HepG2 (cell line): Measurements from ENCODE around the gene JKAMP. TPM values are rescaled to one million over a fixed set of nuclear protein-coding genes. Genes with fewer than 3 reads are reported as not detected.

ENCODE experiments used
- GATAD1 ChIP-seq: IDR thresholded peaks from 2 replicates; pipeline ENCODE4 v1.6.1; 2016; ENCODE audit warnings: missing genetic modification reagents, missing compliant biosample characterization
- MXI1 ChIP-seq: IDR thresholded peaks from 3 replicates; pipeline ENCODE4 v1.6.1; 2012; ENCODE audit warnings: low read depth, low read length, inconsistent platforms, borderline replicate concordance
- NFRKB ChIP-seq: fragments of 450-650 bp; IDR thresholded peaks from 2 replicates; pipeline ENCODE4 v1.6.1; 2017
- RFXAP ChIP-seq: sonication (generic); formaldehyde crosslinking; IDR thresholded peaks from 2 replicates; pipeline ENCODE4 v1.4.0; 2020; ENCODE audit warnings: missing genetic modification reagents, borderline replicate concordance
- SPEN ChIP-seq: sonication (generic); formaldehyde crosslinking; IDR thresholded peaks from 2 replicates; pipeline ENCODE4 v1.5.1; 2020; ENCODE audit warnings: low read depth, mild to moderate bottlenecking, missing genetic modification reagents
- TCF12 ChIP-seq, 2 experiments: fragments of 450-650 bp in 1 of 2; sonication (generic) in 1 of 2; formaldehyde crosslinking in 1 of 2; IDR thresholded peaks; 2 replicates each; pipeline versions ENCODE4 v1.6.1 to v1.8.0; 2017 to 2022; ENCODE audit warnings: antibody characterized with exemption in 1 of 2, mild to moderate bottlenecking in 1 of 2, missing genetic modification reagents in 1 of 2, moderate library complexity in 1 of 2
- ZBTB38 ChIP-seq: sonication (generic); formaldehyde crosslinking; IDR thresholded peaks from 2 replicates; pipeline ENCODE4 v1.5.1; 2020; ENCODE audit warnings: mild to moderate bottlenecking, missing genetic modification reagents
- ZNF292 ChIP-seq: sonication (generic); formaldehyde crosslinking; IDR thresholded peaks from 2 replicates; pipeline ENCODE4 v1.8.1; 2022; ENCODE audit warnings: mild to moderate bottlenecking, low read depth, missing genetic modification reagents, borderline replicate concordance
- ZNF382 ChIP-seq: sonication (generic); formaldehyde crosslinking; IDR thresholded peaks from 2 replicates; pipeline ENCODE4 v1.5.0; 2020; ENCODE audit warnings: missing genetic modification reagents, mild to moderate bottlenecking, borderline replicate concordance
- ZNF383 ChIP-seq: sonication (generic); formaldehyde crosslinking; IDR thresholded peaks from 2 replicates; pipeline ENCODE4 v1.4.0; 2020; ENCODE audit warnings: missing genetic modification reagents, mild to moderate bottlenecking, borderline replicate concordance
- ZNF432 ChIP-seq: sonication (generic); formaldehyde crosslinking; IDR thresholded peaks from 2 replicates; pipeline ENCODE4 v1.5.0; 2020; ENCODE audit warnings: missing genetic modification reagents, mild to moderate bottlenecking, borderline replicate concordance
- ZNF44 ChIP-seq: sonication (generic); formaldehyde crosslinking; IDR thresholded peaks from 2 replicates; pipeline ENCODE4 v1.5.1; 2020; ENCODE audit warnings: mild to moderate bottlenecking, missing genetic modification reagents
- ZNF552 ChIP-seq: sonication (generic); formaldehyde crosslinking; IDR thresholded peaks from 2 replicates; pipeline ENCODE4 v1.9.0; 2022; ENCODE audit warnings: missing genetic modification reagents, mild to moderate bottlenecking, borderline replicate concordance
- ZNF556 ChIP-seq: sonication (generic); formaldehyde crosslinking; IDR thresholded peaks from 2 replicates; pipeline ENCODE4 v1.4.0; 2020; ENCODE audit warnings: mild to moderate bottlenecking, missing genetic modification reagents, borderline replicate concordance
- ZNF558 ChIP-seq: sonication (generic); formaldehyde crosslinking; IDR thresholded peaks from 2 replicates; pipeline ENCODE4 v1.9.0; 2022; ENCODE audit warnings: mild to moderate bottlenecking, missing genetic modification reagents, borderline replicate concordance
- ZNF562 ChIP-seq: sonication (generic); formaldehyde crosslinking; IDR thresholded peaks from 2 replicates; pipeline ENCODE4 v1.8.0; 2022; ENCODE audit warnings: missing genetic modification reagents, borderline replicate concordance
- ZNF660 ChIP-seq: sonication (generic); formaldehyde crosslinking; IDR thresholded peaks from 2 replicates; pipeline ENCODE4 v1.5.1; 2020; ENCODE audit warnings: mild to moderate bottlenecking, low read depth, missing genetic modification reagents, borderline replicate concordance
- polyA plus RNA-seq, 8 experiments: library from polyadenylated mRNA; depleted of rRNA in 3 of 8; stranded (reverse) in 7 of 8; unstranded in 1 of 8; fragments of >200 nt; fragmentation: Illumina TruSeq in 4 of 8; extraction: Trizol in 4 of 8; gene quantifications; 2 replicates each; pipeline versions ENCODE4 v1.2.1 to v1.2.3, GENCODE V29; 2011 to 2016; ENCODE audit warnings: low read depth in 4 of 8, missing spikeins in 1 of 8, mixed read lengths in 1 of 8; ENCODE audit not compliant: insufficient read depth in 1 of 8
- total RNA-seq, 5 experiments: library from RNA; depleted of rRNA; stranded (reverse); fragments of >200 nt; fragmentation: Illumina TruSeq; extraction: Trizol; gene quantifications; 2 replicates each; pipeline ENCODE4 v1.2.3, GENCODE V29; 2016; ENCODE audit warnings: low read depth in 1 of 5
- TF ChIP-seq, protein P1 (sequence below): sonication (generic); formaldehyde crosslinking; IDR thresholded peaks from 2 replicates; pipeline ENCODE4 v1.9.0; 2022; ENCODE audit warnings: missing genetic modification reagents, mild to moderate bottlenecking, borderline replicate concordance
- TF ChIP-seq, protein P2 (sequence below): sonication (generic); formaldehyde crosslinking; IDR thresholded peaks from 2 replicates; pipeline ENCODE4 v1.5.0; 2020; ENCODE audit warnings: mild to moderate bottlenecking, missing genetic modification reagents, borderline replicate concordance
- TF ChIP-seq, protein P3 (sequence below): sonication (generic); formaldehyde crosslinking; IDR thresholded peaks from 2 replicates; pipeline ENCODE4 v1.8.0; 2022; ENCODE audit warnings: missing genetic modification reagents, mild to moderate bottlenecking, moderate library complexity, borderline replicate concordance
- TF ChIP-seq, protein P4 (sequence below): sonication (generic); formaldehyde crosslinking; IDR thresholded peaks from 2 replicates; pipeline ENCODE4 v1.4.0; 2020; ENCODE audit warnings: missing genetic modification reagents, mild to moderate bottlenecking, borderline replicate concordance

The JKAMP gene
- total and polyA plus RNA-seq, 2 of the 13 experiments (the other 11 are each of a cell fraction or from before 2014, with no cell fraction given): 56.4 to 135 TPM

DNA sequence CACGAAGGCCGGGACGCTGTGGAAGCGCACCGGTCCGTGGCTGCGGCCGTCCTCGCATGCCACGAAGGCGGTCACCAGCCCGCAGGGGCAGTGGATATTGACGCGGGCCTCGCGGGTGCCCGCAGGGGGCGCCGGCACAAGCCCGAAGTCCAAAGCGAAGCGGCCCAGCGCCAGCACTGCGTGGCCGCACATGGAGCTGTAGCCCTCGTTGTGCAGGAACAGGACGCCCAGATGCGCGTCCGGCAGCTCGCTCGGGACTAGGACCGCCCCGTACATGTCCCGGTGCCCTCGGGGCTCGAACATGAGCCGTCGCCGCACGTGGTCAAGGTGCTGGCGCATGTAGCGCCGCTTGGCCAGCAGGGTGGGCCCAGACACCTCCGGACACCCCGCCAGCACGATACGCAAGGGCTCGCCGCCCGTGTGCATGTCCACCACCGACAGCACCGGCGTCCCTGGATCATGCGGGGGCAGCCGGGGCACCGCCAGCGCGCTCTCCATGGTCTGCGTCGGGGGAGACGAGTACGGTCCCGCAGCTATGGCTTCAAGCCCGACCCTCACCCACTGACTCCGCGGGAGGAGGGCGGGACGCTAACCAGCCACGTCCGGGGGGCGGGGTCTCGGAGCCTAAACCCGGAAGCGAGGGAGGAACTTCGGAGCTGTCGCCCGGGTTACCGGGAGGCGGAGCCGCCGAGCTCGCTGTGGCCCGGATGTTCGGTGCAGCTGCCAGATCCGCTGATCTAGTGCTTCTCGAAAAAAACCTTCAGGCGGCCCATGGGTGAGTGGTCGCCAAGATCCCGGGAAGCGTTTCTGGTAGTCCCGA is at the start of gene JKAMP, which contains the start of gene L3HYPDH (continued):
- peak; percentile 99 for TF ChIP-seq ZNF552
- TF ChIP-seq, protein P1, sequence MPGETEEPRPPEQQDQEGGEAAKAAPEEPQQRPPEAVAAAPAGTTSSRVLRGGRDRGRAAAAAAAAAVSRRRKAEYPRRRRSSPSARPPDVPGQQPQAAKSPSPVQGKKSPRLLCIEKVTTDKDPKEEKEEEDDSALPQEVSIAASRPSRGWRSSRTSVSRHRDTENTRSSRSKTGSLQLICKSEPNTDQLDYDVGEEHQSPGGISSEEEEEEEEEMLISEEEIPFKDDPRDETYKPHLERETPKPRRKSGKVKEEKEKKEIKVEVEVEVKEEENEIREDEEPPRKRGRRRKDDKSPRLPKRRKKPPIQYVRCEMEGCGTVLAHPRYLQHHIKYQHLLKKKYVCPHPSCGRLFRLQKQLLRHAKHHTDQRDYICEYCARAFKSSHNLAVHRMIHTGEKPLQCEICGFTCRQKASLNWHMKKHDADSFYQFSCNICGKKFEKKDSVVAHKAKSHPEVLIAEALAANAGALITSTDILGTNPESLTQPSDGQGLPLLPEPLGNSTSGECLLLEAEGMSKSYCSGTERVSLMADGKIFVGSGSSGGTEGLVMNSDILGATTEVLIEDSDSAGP (CRISPR knock-in tag): peak; percentile 94
- no peak; the same call in 1 of the 2 replicates for TF ChIP-seq GATAD1 (CRISPR knock-in tag)
- no peak for TF ChIP-seq ZNF382
- TF ChIP-seq, protein P2, sequence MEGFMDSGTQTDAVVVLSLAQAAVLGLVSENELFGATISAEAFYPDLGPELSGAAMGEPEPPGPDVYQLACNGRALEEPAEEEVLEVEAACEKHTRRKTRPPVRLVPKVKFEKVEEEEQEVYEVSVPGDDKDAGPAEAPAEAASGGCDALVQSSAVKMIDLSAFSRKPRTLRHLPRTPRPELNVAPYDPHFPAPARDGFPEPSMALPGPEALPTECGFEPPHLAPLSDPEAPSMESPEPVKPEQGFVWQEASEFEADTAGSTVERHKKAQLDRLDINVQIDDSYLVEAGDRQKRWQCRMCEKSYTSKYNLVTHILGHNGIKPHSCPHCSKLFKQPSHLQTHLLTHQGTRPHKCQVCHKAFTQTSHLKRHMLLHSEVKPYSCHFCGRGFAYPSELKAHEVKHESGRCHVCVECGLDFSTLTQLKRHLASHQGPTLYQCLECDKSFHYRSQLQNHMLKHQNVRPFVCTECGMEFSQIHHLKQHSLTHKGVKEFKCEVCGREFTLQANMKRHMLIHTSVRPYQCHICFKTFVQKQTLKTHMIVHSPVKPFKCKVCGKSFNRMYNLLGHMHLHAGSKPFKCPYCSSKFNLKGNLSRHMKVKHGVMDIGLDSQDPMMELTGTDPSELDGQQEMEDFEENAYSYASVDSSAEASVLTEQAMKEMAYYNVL (CRISPR knock-in tag): no peak
- peak; percentile 92 for TF ChIP-seq SPEN (CRISPR knock-in tag)
- TF ChIP-seq ZNF432: no peak
- TF ChIP-seq ZNF44 (CRISPR knock-in tag): peak; percentile 89
- no peak for TF ChIP-seq ZNF383
- peak; percentile 83; the same call in 1 of the 2 replicates for TF ChIP-seq ZNF556 (CRISPR knock-in tag)
- peak; percentile 82; the same call in 1 of the 2 replicates for TF ChIP-seq ZBTB38
- TF ChIP-seq MXI1: peak; percentile 74; the same call in 2 of the 3 replicates
- peak; percentile 60; the same call in 1 of the 2 replicates for TF ChIP-seq ZNF660 (CRISPR knock-in tag)
- TF ChIP-seq ZNF562 (CRISPR knock-in tag): no peak
- TF ChIP-seq RFXAP: peak; percentile 84
- peak; percentile 63; the same call in 1 of the 2 replicates for TF ChIP-seq ZNF292
- TF ChIP-seq, protein P3, sequence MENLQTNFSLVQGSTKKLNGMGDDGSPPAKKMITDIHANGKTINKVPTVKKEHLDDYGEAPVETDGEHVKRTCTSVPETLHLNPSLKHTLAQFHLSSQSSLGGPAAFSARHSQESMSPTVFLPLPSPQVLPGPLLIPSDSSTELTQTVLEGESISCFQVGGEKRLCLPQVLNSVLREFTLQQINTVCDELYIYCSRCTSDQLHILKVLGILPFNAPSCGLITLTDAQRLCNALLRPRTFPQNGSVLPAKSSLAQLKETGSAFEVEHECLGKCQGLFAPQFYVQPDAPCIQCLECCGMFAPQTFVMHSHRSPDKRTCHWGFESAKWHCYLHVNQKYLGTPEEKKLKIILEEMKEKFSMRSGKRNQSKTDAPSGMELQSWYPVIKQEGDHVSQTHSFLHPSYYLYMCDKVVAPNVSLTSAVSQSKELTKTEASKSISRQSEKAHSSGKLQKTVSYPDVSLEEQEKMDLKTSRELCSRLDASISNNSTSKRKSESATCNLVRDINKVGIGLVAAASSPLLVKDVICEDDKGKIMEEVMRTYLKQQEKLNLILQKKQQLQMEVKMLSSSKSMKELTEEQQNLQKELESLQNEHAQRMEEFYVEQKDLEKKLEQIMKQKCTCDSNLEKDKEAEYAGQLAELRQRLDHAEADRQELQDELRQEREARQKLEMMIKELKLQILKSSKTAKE: peak; percentile 68; the same call in 1 of the 2 replicates
- no peak for TF ChIP-seq NFRKB
- no peak for TF ChIP-seq TCF12 (IDR thresholded peaks at IDR 0.05)
- peak; percentile 69; the same call in 1 of the 2 replicates for TF ChIP-seq TCF12 (CRISPR knock-in tag; IDR thresholded peaks at IDR 0.05)
- TF ChIP-seq, protein P4, sequence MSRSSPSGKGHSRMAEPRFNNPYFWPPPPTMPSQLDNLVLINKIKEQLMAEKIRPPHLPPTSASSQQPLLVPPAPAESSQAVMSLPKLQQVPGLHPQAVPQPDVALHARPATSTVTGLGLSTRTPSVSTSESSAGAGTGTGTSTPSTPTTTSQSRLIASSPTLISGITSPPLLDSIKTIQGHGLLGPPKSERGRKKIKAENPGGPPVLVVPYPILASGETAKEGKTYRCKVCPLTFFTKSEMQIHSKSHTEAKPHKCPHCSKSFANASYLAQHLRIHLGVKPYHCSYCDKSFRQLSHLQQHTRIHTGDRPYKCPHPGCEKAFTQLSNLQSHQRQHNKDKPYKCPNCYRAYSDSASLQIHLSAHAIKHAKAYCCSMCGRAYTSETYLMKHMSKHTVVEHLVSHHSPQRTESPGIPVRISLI (CRISPR knock-in tag): peak; percentile 31; the same call in 1 of the 2 replicates
- peak; percentile 93 for TF ChIP-seq ZNF558
